T-helper 2 cell treated with Interferon-gamma antibody and Interleukin-4, amounts not matched to agents 5 μg/mL and 100 μg/mL, for 36 hours (primary cell): ENCODE results near the gene KLHL1.

Source experiments
- DNase-seq: peaks from one replicate; pipeline ENCODE4 v3.0.0; 2021; ENCODE audit warnings: low spot score
- H3K27ac Mint-ChIP-seq: one replicate; pipeline ENCODE4 v1.8.0; 2021; ENCODE audit warnings: mild to moderate bottlenecking, mixed read lengths
- H3K27me3 Mint-ChIP-seq: one replicate; pipeline ENCODE4 v1.8.0; 2021; ENCODE audit warnings: low read depth, mixed read lengths
- H3K36me3 Mint-ChIP-seq: one replicate; pipeline ENCODE4 v1.8.0; 2021; ENCODE audit warnings: low read depth, mixed read lengths
- H3K4me1 Mint-ChIP-seq: one replicate; pipeline ENCODE4 v1.8.0; 2021; ENCODE audit warnings: low read depth, mixed read lengths
- H3K4me3 Mint-ChIP-seq: one replicate; pipeline ENCODE4 v1.8.0; 2022; ENCODE audit warnings: mild to moderate bottlenecking, moderate library complexity, mixed read lengths
- H3K9me3 Mint-ChIP-seq: one replicate; pipeline ENCODE4 v1.8.0; 2021; ENCODE audit warnings: mixed read lengths

Gene KLHL1

DNA sequence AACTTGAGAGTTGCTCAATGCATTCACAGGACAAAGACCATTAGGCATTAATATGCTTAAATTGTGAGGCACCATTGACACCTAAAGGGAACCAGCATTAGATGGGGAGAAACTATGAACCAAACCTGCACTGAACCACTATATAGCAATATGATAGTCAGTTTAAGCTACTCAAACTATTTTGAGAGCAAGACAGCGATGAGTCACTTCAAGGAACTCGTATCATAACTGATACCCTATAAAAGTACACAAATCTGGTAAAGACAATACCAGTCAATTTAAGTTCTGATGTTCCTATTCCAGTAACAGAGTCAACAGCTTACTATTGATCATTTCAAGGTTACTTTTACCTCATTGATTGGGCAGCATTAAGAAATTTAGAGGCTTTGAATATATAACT lies 151.9 kb downstream of the KLHL1 start:
- no peak overlapping the region for H3K27ac Mint-ChIP-seq
- H3K9me3 Mint-ChIP-seq = peaks cover 24% of the 10 kb centered on the region
- H3K4me1 Mint-ChIP-seq = no peaks in the 10 kb centered on the region
- no peaks in the 10 kb centered on the region for H3K36me3 Mint-ChIP-seq
- H3K4me3 Mint-ChIP-seq = no peak overlapping the region
- DNase-seq = no peak
- no peaks in the 10 kb centered on the region for H3K27me3 Mint-ChIP-seq

- Mint-ChIP-seq H3K27ac (no peak overlapping the region), H3K27me3 (no peaks in the 10 kb centered on the region), H3K36me3 (no peaks in the 10 kb centered on the region), H3K4me1 (no peaks in the 10 kb centered on the region), H3K9me3 (peaks cover 21% of the 10 kb centered on the region), H3K4me3 (no peak overlapping the region)
- no peak for DNase-seq
These were observed 153.0 kb downstream of the KLHL1 start for GRCh38 chr13:69955271-69955670.

DNA sequence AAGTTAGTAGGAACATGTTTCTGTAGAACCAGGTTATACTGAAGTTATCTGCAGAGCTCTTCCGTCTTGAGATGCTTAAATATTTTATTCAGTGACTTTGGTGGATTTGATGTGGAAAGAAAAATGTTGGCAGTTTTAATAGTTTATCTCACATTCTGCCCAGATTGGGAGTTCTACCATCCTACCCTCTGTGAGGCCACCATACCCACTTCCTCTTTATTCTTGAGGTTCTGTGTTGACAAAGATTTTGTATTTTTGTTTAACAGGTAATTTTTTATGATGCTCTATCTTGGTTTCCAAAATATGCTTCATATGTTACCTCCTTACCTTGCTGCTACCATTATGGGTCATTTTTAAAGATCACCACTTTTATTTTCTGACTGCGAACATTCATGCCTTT lies 156.8 kb downstream of the KLHL1 start:
- H3K4me1 Mint-ChIP-seq = no peaks in the 10 kb centered on the region
- peaks cover 27% of the 10 kb centered on the region for H3K9me3 Mint-ChIP-seq
- H3K36me3 Mint-ChIP-seq = no peaks in the 10 kb centered on the region
- DNase-seq = no peak
- H3K4me3 Mint-ChIP-seq = no peak overlapping the region
- H3K27ac Mint-ChIP-seq = no peak overlapping the region
- no peaks in the 10 kb centered on the region for H3K27me3 Mint-ChIP-seq

GRCh38 chr13:69950160-69950559 lies 158.1 kb downstream of the KLHL1 start:
- no peak overlapping the region for H3K4me3 Mint-ChIP-seq
- no peaks in the 10 kb centered on the region for H3K36me3 Mint-ChIP-seq
- no peaks in the 10 kb centered on the region for H3K4me1 Mint-ChIP-seq
- DNase-seq = no peak
- no peaks in the 10 kb centered on the region for H3K27me3 Mint-ChIP-seq
- H3K27ac Mint-ChIP-seq = no peak overlapping the region
- H3K9me3 Mint-ChIP-seq = peaks cover 27% of the 10 kb centered on the region

DNA sequence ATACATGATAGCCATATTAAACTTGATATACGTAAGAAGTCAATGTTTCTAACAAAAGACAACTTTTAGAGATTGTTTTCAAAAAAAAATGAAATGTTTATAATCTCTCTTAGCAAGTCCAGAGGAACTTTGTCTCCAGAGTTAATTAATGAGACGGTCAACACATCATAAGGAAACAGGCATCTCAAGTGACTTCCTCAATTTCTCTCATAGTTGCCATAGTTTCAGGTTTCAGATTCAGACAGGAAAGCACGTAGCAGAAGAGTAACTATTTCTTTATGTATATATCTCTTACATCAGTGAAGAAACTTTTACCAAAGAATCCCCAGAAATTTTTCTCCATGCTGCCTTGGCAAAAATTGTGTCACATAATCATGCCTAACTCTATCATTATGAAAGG lies 160.2 kb downstream of the KLHL1 start:
- no peaks in the 10 kb centered on the region for H3K27me3 Mint-ChIP-seq
- DNase-seq = no peak
- H3K9me3 Mint-ChIP-seq = peaks cover 30% of the 10 kb centered on the region
- H3K4me3 Mint-ChIP-seq = no peak overlapping the region
- no peaks in the 10 kb centered on the region for H3K4me1 Mint-ChIP-seq
- H3K36me3 Mint-ChIP-seq = no peaks in the 10 kb centered on the region
- H3K27ac Mint-ChIP-seq = no peak overlapping the region

DNA sequence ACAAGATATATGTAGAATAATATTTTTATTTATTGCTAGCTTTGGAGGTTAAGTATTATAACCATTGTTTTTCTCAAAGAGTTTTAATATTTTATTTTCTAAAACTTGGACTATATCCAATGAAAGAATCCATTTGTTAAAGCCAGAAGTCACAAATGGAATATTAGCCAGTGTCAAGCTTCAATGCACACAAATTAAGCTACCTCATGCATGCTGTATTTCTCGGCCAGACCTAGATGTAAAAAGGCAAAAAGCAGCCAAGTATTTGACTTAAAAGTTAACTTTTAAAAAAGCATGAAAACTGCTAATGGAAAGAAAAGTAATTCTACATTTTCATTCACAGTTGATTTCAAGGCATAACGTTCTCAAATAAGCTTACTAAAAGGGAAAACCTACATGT lies 160.7 kb downstream of the KLHL1 start:
- Mint-ChIP-seq H3K4me1 (no peaks in the 10 kb centered on the region), H3K9me3 (peaks cover 30% of the 10 kb centered on the region), H3K27ac (no peak overlapping the region), H3K4me3 (no peak overlapping the region), H3K36me3 (no peaks in the 10 kb centered on the region), H3K27me3 (no peaks in the 10 kb centered on the region)
- no peak for DNase-seq

GRCh38 chr13:69946511-69946910 lies 161.7 kb downstream of the KLHL1 start:
- H3K27me3 Mint-ChIP-seq = no peaks in the 10 kb centered on the region
- H3K36me3 Mint-ChIP-seq = no peaks in the 10 kb centered on the region
- H3K4me1 Mint-ChIP-seq = no peaks in the 10 kb centered on the region
- DNase-seq = no peak
- H3K4me3 Mint-ChIP-seq = no peak overlapping the region
- no peak overlapping the region for H3K27ac Mint-ChIP-seq
- peaks cover 26% of the 10 kb centered on the region for H3K9me3 Mint-ChIP-seq

- Mint-ChIP-seq H3K27me3 (no peaks in the 10 kb centered on the region), H3K9me3 (peaks cover 20% of the 10 kb centered on the region), H3K4me3 (no peak overlapping the region), H3K27ac (no peak overlapping the region), H3K4me1 (no peaks in the 10 kb centered on the region), H3K36me3 (no peaks in the 10 kb centered on the region)
- DNase-seq = no peak
These were observed 173.2 kb downstream of the KLHL1 start for GRCh38 chr13:69935043-69935442.

- no peak overlapping the region for H3K27ac Mint-ChIP-seq
These were observed 180.0 kb downstream of the KLHL1 start for GRCh38 chr13:69928262-69928661.

DNA sequence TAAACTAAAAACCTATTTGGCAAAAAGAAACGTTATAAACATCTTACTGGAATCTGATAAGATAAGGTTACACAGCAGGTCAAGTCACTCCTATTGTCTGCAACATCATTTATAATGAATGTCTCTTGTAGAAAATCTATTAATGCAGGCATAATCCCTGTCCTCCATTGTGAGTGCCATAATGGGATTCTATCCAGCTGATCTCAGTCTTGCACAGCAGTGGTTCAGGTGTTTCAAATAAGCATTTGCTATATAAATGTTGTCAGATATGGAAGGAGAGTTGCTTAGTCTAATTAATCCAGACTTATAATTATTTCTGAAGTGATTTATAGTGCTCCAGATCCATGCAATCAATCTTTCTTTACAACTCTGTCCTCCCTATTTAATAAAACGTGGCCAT lies 187.1 kb downstream of the KLHL1 start:
- no peaks in the 10 kb centered on the region for H3K36me3 Mint-ChIP-seq
- no peak for DNase-seq
- H3K27me3 Mint-ChIP-seq = no peaks in the 10 kb centered on the region
- peaks cover 12% of the 10 kb centered on the region for H3K9me3 Mint-ChIP-seq
- H3K4me3 Mint-ChIP-seq = no peak overlapping the region
- H3K4me1 Mint-ChIP-seq = no peaks in the 10 kb centered on the region
- H3K27ac Mint-ChIP-seq = no peak overlapping the region

More at GRCh38 chr13:69928262-69928661, 180.0 kb downstream of the KLHL1 start:
- Mint-ChIP-seq H3K4me3 (no peak overlapping the region), H3K27me3 (no peaks in the 10 kb centered on the region), H3K4me1 (no peaks in the 10 kb centered on the region), H3K9me3 (peaks cover 15% of the 10 kb centered on the region), H3K36me3 (no peaks in the 10 kb centered on the region)
- DNase-seq = no peak

DNA sequence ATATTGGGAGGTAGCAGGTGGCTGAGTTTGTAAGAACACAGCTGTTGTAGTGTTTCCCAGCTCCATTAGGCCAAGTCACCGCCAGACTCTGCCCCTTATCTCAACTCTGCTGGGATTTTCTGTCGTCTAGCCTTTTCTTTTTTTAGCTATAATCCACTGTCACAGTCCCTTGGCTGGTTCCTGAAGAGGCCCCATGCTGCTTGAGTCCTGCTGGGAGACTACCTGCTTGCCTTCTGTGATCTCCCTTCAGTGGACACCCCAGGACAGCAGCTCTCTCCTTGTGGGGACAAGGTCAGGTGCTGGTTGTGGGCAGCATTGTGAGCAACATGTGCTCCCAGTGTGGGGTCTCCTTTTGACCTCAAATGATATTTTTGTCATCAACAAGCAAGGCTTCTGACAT lies 195.6 kb downstream of the KLHL1 start:
- H3K27ac Mint-ChIP-seq = no peak overlapping the region
- no peak overlapping the region for H3K4me3 Mint-ChIP-seq
- H3K9me3 Mint-ChIP-seq = peaks cover 19% of the 10 kb centered on the region
- no peaks in the 10 kb centered on the region for H3K36me3 Mint-ChIP-seq
- no peaks in the 10 kb centered on the region for H3K27me3 Mint-ChIP-seq
- DNase-seq = no peak
- H3K4me1 Mint-ChIP-seq = no peaks in the 10 kb centered on the region

GRCh38 chr13:69910800-69911199 lies 197.5 kb downstream of the KLHL1 start:
- no peak overlapping the region for H3K27ac Mint-ChIP-seq
- DNase-seq = no peak
- no peaks in the 10 kb centered on the region for H3K36me3 Mint-ChIP-seq
- H3K4me3 Mint-ChIP-seq = no peak overlapping the region
- H3K4me1 Mint-ChIP-seq = no peaks in the 10 kb centered on the region
- H3K27me3 Mint-ChIP-seq = no peaks in the 10 kb centered on the region
- H3K9me3 Mint-ChIP-seq = peaks cover 20% of the 10 kb centered on the region

- no peak for DNase-seq
- H3K36me3 Mint-ChIP-seq = no peaks in the 10 kb centered on the region
- no peaks in the 10 kb centered on the region for H3K4me1 Mint-ChIP-seq
- H3K27ac Mint-ChIP-seq = no peak overlapping the region
- no peaks in the 10 kb centered on the region for H3K27me3 Mint-ChIP-seq
- H3K4me3 Mint-ChIP-seq = no peak overlapping the region
- H3K9me3 Mint-ChIP-seq = peaks cover 24% of the 10 kb centered on the region
These were observed 203.5 kb downstream of the KLHL1 start for GRCh38 chr13:69904784-69905183.

DNA sequence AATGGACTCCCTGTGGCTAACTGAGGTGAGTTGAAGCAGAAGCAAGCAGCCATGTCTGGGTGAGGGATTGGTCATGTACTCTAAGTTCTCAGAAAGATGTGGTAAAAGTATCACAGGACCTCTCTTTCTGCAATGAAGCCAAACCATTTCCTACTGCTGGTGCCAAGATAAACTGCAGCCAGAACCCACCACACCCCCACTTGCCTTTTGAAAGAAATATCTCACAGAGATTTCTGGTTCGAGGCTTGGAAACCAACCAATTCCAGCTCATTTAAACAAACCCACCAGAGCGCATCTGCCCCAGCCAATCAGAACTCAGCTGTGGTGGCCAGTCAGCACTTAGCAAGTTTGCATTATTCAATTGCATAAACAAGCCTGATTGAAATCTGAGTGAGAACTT lies 205.2 kb downstream of the KLHL1 start:
- peaks cover 33% of the 10 kb centered on the region for H3K9me3 Mint-ChIP-seq
- no peak overlapping the region for H3K27ac Mint-ChIP-seq
- no peak overlapping the region for H3K4me3 Mint-ChIP-seq
- no peak for DNase-seq
- no peaks in the 10 kb centered on the region for H3K4me1 Mint-ChIP-seq
- no peaks in the 10 kb centered on the region for H3K27me3 Mint-ChIP-seq
- no peaks in the 10 kb centered on the region for H3K36me3 Mint-ChIP-seq

DNA sequence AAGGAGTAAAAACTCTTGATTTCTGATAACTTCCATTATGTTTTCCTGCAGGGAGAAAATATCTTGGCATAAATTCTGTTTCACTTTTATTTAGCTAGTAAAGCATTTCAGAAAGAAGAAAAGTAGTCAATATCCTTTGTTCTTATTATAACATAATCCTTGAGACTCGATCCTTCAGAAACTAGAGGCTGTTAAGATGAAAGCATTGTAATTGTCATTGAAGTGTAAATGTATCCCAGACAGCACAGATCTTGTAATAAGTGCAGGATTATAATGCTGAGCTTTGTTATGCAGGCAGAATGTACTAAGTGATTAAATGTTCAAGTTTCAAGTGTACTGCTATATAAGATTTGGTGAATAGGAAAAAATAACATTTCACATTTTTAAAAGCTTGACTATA lies 225.8 kb downstream of the KLHL1 start:
- no peaks in the 10 kb centered on the region for H3K4me1 Mint-ChIP-seq
- H3K27me3 Mint-ChIP-seq = no peaks in the 10 kb centered on the region

More for the DNA sequence above, 225.8 kb downstream of the KLHL1 start:
- H3K27ac Mint-ChIP-seq = no peak overlapping the region
- H3K4me3 Mint-ChIP-seq = no peak overlapping the region
- H3K36me3 Mint-ChIP-seq = no peaks in the 10 kb centered on the region
- no peak for DNase-seq
- H3K9me3 Mint-ChIP-seq = peaks cover 26% of the 10 kb centered on the region
